KOPT-K1 (cell line): ENCODE measurements around the gene ANKFN1.

Experiments
- H3K27ac ChIP-seq: fragments of 200-600 bp; sonication (generic); 2 replicates; pipeline ENCODE4 v1.5.1; 2016; ENCODE audit warnings: antibody characterized with exemption, mild to moderate bottlenecking, low read depth, low read length; ENCODE audit not compliant: poor library complexity, severe bottlenecking
- H3K36me3 ChIP-seq: fragments of 200-600 bp; sonication (generic); 2 replicates; pipeline ENCODE4 v1.5.1; 2017; ENCODE audit warnings: antibody characterized with exemption, mild to moderate bottlenecking, low read length, moderate library complexity; ENCODE audit not compliant: insufficient read depth
- H3K9me3 ChIP-seq: fragments of 200-600 bp; sonication (generic); 2 replicates; pipeline ENCODE4 v1.5.1; 2017; ENCODE audit warnings: antibody characterized with exemption, low read length, mild to moderate bottlenecking; ENCODE audit not compliant: insufficient read depth, poor library complexity, severe bottlenecking

Gene ANKFN1

DNA sequence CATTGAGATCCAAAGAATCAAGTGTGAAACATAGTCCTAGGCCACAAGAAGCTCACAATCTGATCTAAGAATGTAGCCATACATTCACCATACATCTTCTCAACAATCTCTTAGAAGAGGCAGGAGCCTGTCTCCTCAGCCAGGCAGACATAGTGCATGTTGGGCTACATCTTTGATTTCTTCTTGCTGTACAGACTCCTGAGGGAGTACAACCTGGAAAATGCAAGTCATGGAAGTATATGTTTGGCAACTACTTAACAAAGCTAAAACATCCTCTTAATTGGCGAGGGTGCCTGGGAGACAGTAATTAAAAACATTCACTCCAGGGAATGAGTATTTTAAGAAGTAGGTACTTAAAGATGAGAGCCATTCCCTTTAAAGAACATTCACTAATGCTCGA lies 361.0 kb downstream of the ANKFN1 start:
- Histone ChIP-seq H3K27ac (no peak overlapping the region), H3K9me3 (no peaks in the 10 kb centered on the region), H3K36me3 (0 out of 2 replicates have a peak, but pooled peaks cover 9% of the 10 kb centered on the region)

DNA sequence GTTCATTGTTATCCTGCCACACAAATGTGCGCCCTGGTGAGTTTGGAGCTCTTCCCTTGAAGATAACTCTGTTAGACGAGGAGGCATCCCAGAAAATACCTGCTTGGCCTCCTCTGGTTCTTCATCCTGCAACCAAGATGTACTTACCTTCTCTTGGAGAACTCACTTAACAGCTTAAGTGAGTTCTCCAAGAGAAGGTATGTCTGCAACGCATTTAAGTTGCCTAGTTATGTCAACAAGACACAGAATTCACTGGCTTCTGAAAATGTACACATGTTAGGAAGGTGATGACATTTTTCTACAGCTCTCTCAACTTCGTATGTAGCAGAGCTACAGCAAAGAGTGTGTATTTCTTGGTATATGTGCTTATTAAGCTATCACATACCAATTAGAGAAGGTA lies 361.6 kb downstream of the ANKFN1 start:
- Histone ChIP-seq H3K9me3 (no peaks in the 10 kb centered on the region), H3K36me3 (0 out of 2 replicates have a peak, but pooled peaks cover 9% of the 10 kb centered on the region), H3K27ac (no peak overlapping the region)

DNA sequence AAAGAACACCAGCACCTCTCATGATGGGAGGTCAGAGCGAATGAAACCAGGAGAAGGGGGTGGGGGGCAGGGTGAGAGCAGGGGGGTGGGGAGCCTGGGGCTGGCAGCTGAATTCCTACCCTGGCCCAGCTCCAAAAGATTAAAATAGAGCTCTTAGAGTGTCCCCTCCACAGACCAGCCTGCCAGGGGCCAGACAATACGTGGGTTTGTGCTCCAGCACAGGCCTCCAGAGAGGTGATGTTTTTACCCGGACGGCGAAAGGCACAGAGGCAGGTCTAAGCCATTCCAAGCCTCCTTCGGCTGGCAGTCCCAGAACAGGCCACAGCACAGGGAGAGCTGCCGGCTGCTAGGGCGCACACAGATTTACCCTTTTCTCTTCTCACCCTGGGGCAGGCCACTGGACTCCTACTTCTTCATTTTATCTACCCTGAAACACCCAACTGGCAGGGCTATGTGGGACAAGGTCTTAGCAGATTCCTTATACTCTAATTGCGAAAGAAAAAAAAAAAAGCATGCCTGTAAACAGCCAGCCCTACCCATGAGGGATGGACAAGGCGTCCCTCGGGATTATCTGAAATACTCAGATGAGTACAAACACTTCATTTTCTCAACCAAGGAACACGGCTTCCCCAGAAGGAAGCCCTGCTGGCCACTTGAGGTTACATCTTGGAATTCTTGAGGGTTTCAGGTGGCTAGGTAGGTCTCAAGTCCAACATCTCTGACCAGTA lies 368.3 kb downstream of the ANKFN1 start:
- Histone ChIP-seq H3K36me3 (no peaks in the 10 kb centered on the region), H3K9me3 (no peaks in the 10 kb centered on the region), H3K27ac (no peak overlapping the region)

DNA sequence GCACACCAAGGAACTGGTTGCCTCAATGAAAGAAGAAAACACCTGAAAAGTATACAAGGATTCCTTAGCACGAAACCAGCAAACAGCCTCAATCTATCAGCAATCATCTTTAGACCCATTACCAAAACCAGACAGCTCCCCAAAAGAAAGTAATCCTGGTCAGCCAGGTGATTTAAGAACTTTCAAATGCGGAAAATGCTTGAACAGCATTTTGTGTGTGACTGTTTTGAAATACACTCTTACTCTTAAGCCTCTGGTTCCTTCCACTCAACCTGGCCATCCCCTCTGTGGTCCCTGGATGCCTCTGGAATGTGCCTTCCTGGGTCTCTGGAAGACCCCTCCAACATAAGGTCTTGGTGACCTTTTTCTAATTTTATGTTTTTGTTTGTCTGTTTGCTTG lies 369.8 kb downstream of the ANKFN1 start:
- Histone ChIP-seq H3K36me3 (no peaks in the 10 kb centered on the region), H3K9me3 (no peaks in the 10 kb centered on the region), H3K27ac (no peak overlapping the region)

- H3K27ac ChIP-seq, result no peak overlapping the region
- H3K9me3 ChIP-seq, result no peaks in the 10 kb centered on the region
- no peaks in the 10 kb centered on the region for H3K36me3 ChIP-seq
These were observed 375.4 kb downstream of the ANKFN1 start for GRCh38 chr17:56528696-56529095.

GRCh38 chr17:56532926-56533325 lies 379.7 kb downstream of the ANKFN1 start:
- no peak overlapping the region for H3K27ac ChIP-seq
- H3K36me3 ChIP-seq, result no peaks in the 10 kb centered on the region
- H3K9me3 ChIP-seq, result no peaks in the 10 kb centered on the region

DNA sequence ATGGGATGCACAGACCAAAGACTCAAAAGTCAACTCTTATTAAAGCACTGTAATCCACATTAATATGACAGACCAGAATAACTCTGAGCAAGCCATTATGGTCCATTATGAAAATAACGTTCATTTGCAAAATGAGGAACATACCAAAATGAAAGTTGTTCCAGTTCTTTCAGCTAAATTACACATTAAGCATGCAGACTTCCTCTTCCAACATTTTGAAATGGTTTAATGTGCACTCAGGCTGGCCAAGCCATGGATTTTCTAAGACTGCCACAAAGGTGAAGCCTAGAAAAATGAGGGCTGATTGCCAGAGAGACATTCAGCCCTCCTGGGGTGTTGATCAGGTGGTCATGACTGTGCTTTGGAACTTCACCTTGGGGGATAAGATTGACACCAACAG lies 383.5 kb downstream of the ANKFN1 start:
- no peaks in the 10 kb centered on the region for H3K36me3 ChIP-seq
- no peak overlapping the region for H3K27ac ChIP-seq
- H3K9me3 ChIP-seq, result no peaks in the 10 kb centered on the region

GRCh38 chr17:56540836-56541235 lies 387.6 kb downstream of the ANKFN1 start:
- H3K36me3 ChIP-seq, result no peaks in the 10 kb centered on the region
- no peaks in the 10 kb centered on the region for H3K9me3 ChIP-seq
- no peak overlapping the region for H3K27ac ChIP-seq

DNA sequence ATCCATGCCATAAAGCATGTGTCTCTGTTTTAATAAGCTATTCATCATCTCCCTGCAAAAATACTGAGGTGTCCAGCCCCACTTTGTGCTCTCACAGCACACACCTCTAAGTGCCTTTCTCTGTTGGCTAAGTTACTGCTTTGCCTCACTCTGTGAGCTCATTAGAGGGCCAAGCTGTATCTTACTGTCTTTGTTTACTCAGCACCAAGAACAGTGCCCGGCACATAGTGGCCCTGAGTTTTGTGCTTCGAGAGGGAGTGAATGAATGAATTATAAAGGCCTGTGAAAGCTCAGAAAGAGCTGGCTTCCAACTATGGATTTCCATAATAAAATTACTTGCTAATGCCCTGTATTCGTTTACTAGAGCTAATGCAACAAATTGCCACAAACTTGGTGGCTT lies 390.0 kb downstream of the ANKFN1 start:
- no peaks in the 10 kb centered on the region for H3K36me3 ChIP-seq
- H3K9me3 ChIP-seq, result no peaks in the 10 kb centered on the region
- no peak overlapping the region for H3K27ac ChIP-seq

- H3K27ac ChIP-seq, result no peak overlapping the region
- H3K36me3 ChIP-seq, result no peaks in the 10 kb centered on the region
- H3K9me3 ChIP-seq, result no peaks in the 10 kb centered on the region
These were observed 391.8 kb downstream of the ANKFN1 start for GRCh38 chr17:56545106-56545505.

DNA sequence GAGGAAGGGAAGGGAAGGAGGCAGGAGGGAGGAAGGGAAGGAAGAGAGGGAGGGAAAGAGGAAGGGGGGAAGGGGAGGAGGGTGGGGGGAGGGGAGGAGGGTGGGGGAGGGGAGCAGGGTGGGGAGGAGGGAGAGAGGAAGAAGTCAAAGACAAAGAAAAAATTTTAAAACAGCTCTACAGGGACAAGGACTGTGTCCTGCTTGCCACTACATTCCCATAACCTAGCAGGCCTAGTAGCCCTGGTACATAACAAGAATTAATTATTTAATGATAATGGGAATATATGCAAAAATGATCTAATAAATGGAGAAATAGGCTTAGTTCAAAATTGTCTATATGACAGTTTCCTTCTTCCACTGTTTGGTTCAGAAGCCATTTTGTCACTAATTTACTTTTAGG lies 392.7 kb downstream of the ANKFN1 start:
- Histone ChIP-seq H3K9me3 (peaks cover 6% of the 10 kb centered on the region), H3K27ac (no peak overlapping the region), H3K36me3 (no peaks in the 10 kb centered on the region)

GRCh38 chr17:56548661-56549060 lies 395.4 kb downstream of the ANKFN1 start:
- H3K9me3 ChIP-seq, result peaks cover 19% of the 10 kb centered on the region
- no peaks in the 10 kb centered on the region for H3K36me3 ChIP-seq

GRCh38 chr17:56549501-56549900 lies 396.2 kb downstream of the ANKFN1 start:
- peaks cover 19% of the 10 kb centered on the region for H3K9me3 ChIP-seq
- H3K36me3 ChIP-seq, result no peaks in the 10 kb centered on the region
- H3K27ac ChIP-seq, result no peak overlapping the region

More at GRCh38 chr17:56548661-56549060, 395.4 kb downstream of the ANKFN1 start:
- no peak overlapping the region for H3K27ac ChIP-seq

GRCh38 chr17:56557682-56558081 lies 404.4 kb downstream of the ANKFN1 start:
- no peak overlapping the region for H3K27ac ChIP-seq
- H3K36me3 ChIP-seq, result no peaks in the 10 kb centered on the region
- H3K9me3 ChIP-seq, result peaks cover 6% of the 10 kb centered on the region

GRCh38 chr17:56558088-56558487 lies 404.8 kb downstream of the ANKFN1 start:
- no peaks in the 10 kb centered on the region for H3K36me3 ChIP-seq
- H3K27ac ChIP-seq, result no peak overlapping the region
- peaks cover 6% of the 10 kb centered on the region for H3K9me3 ChIP-seq
